ENCODE results near the gene CDH4.

GRCh38 chr20:61517419-61517818 is 265.4 kb downstream of the CDH4 start:
- no peak for TF ChIP-seq CTCF (IDR thresholded peaks at IDR 0.05)
- no peak for TF ChIP-seq POLR2A (IDR thresholded peaks at IDR 0.05)
